Endothelial cell of umbilical vein (primary cell): ENCODE measurements around the gene SORCS2. TPM values are rescaled to one million over a fixed set of nuclear protein-coding genes. Genes with fewer than 3 reads are reported as not detected.

Experiments used
- BruUV-seq: library from RNA; stranded (reverse); fragments of 400-500 nt; replicated peaks from 2 replicates; lab custom pipeline; 2021; lab: Mats Ljungman, UMichigan
- CTCF ChIA-PET: fragments of 300-600, 350-600 bp; sonication (Branson Sonifier 250); formaldehyde crosslinking; loops from one replicate; lab custom pipeline; 2021; ENCODE audit warnings: antibody characterized with exemption, inconsistent platforms; lab: Charles Lee
- POLR2A ChIA-PET: fragments of 300-600, 350-600 bp; sonication (Branson Sonifier 250); formaldehyde crosslinking; loops from one replicate; lab custom pipeline; 2021; ENCODE audit warnings: antibody characterized with exemption, inconsistent platforms; lab: Charles Lee
- DNase-seq: peaks from one replicate; pipeline ENCODE4 v3.0.0-alpha.2; 2011; ENCODE audit warnings: low read depth, low spot score
- FAIRE-seq: peaks from 2 replicates; lab custom pipeline; 2011; peaks lifted over from hg19 to GRCh38; lab: Jason Lieb, UNC
- H2AFZ ChIP-seq: 2 replicates; pipeline ENCODE4 v1.6.0; 2012; ENCODE audit warnings: low read depth, low read length, control low read depth, inconsistent platforms
- H3K27ac ChIP-seq: 2 replicates; pipeline ENCODE4 v1.5.1; 2011; ENCODE audit warnings: low read depth, mild to moderate bottlenecking, control low read depth, low read length, moderate library complexity; ENCODE audit not compliant: insufficient read depth
- H3K27me3 ChIP-seq, 2 experiments: 2 replicates each; pipeline versions ENCODE4 v1.6.0 to v1.6.1; 2011; ENCODE audit warnings: low read length in 2 of 2, mixed read lengths in 1 of 2; ENCODE audit not compliant: control insufficient read depth in 2 of 2, insufficient read depth in 2 of 2
- H3K36me3 ChIP-seq, 2 experiments: 2 replicates in 1 of 2; 3 replicates in 1 of 2; pipeline ENCODE4 v1.5.1; 2011; ENCODE audit warnings: low read length in 2 of 2, mild to moderate bottlenecking in 1 of 2, moderate library complexity in 1 of 2; ENCODE audit not compliant: control insufficient read depth in 2 of 2, insufficient read depth in 2 of 2; ENCODE audit errors: extremely low read depth in 1 of 2
- H3K4me1 ChIP-seq: 3 replicates; pipeline ENCODE4 v1.5.1; 2011; ENCODE audit warnings: mild to moderate bottlenecking, low read length; ENCODE audit not compliant: control insufficient read depth, insufficient read depth; ENCODE audit errors: extremely low read depth
- H3K4me2 ChIP-seq: 2 replicates; pipeline ENCODE4 v1.6.1; 2011; ENCODE audit warnings: low read length, control low read depth, mixed read lengths; ENCODE audit not compliant: insufficient read depth
- H3K4me3 ChIP-seq, 3 experiments: fragments of 200-600 bp in 1 of 3; sonication (generic), shearing (Covaris generic) in 1 of 3; replicated peaks in 1 of 3; 2 replicates each; pipeline ENCODE4 v1.5.1; 2011 to 2016; ENCODE audit warnings: control low read depth in 3 of 3, low read length in 3 of 3, mild to moderate bottlenecking in 2 of 3, inconsistent platforms in 1 of 3, low read depth in 1 of 3, moderate library complexity in 1 of 3; ENCODE audit not compliant: insufficient read depth in 1 of 3
- H3K79me2 ChIP-seq: 2 replicates; pipeline ENCODE4 v1.6.0; 2012; ENCODE audit warnings: low read length, inconsistent platforms; ENCODE audit not compliant: control insufficient read depth, insufficient read depth
- H3K9ac ChIP-seq: replicated peaks from 2 replicates; pipeline ENCODE3; 2011; ENCODE audit warnings: low read length, control low read depth; ENCODE audit not compliant: insufficient read depth; ENCODE audit errors: extremely low read depth
- H3K9me1 ChIP-seq: replicated peaks from 3 replicates; pipeline ENCODE4 v1.6.0; 2011; ENCODE audit warnings: mild to moderate bottlenecking, low read length; ENCODE audit not compliant: control insufficient read depth, insufficient read depth; ENCODE audit errors: extremely low read depth
- H3K9me3 ChIP-seq: replicated peaks from 2 replicates; pipeline ENCODE4 v1.5.1; 2012; ENCODE audit warnings: low read length, inconsistent platforms; ENCODE audit not compliant: control insufficient read depth, insufficient read depth
- H4K20me1 ChIP-seq: replicated peaks from 2 replicates; pipeline ENCODE3; 2011; ENCODE audit warnings: mild to moderate bottlenecking, low read length; ENCODE audit not compliant: control insufficient read depth, insufficient read depth; ENCODE audit errors: extremely low read depth
- CTCF ChIP-seq, 2 donors: IDR thresholded peaks; 1 replicate in 1 of 2; 2 replicates in 1 of 2; pipeline ENCODE4 v1.5.1; 2011; ENCODE audit warnings: low read length in 2 of 2, mild to moderate bottlenecking in 2 of 2, moderate library complexity in 2 of 2, control low read depth in 1 of 2, inconsistent platforms in 1 of 2, low read depth in 1 of 2; ENCODE audit not compliant: insufficient read depth in 1 of 2; ENCODE audit errors: extremely low read depth in 1 of 2
- EZH2 ChIP-seq: IDR thresholded peaks from 2 replicates; pipeline ENCODE4 v1.6.1; 2012; ENCODE audit warnings: borderline replicate concordance, low read depth, mild to moderate bottlenecking, moderate library complexity, low read length, inconsistent platforms; ENCODE audit not compliant: severe bottlenecking
- FOS ChIP-seq: IDR thresholded peaks from 2 replicates; pipeline ENCODE4 v1.6.1; 2011; ENCODE audit warnings: mild to moderate bottlenecking, low read length, moderate library complexity, borderline replicate concordance; ENCODE audit not compliant: insufficient read depth
- GATA2 ChIP-seq: IDR thresholded peaks from 2 replicates; pipeline ENCODE4 v1.7.0; 2011; ENCODE audit warnings: low read depth, mild to moderate bottlenecking, moderate library complexity, mixed read lengths, low read length; ENCODE audit not compliant: insufficient read length, insufficient read depth
- JUN ChIP-seq: IDR thresholded peaks from 2 replicates; pipeline ENCODE4 v1.6.1; 2011; ENCODE audit warnings: borderline replicate concordance, low read depth; ENCODE audit not compliant: insufficient read length, insufficient read depth
- MAX ChIP-seq: IDR thresholded peaks from 2 replicates; pipeline ENCODE4 v1.6.1; 2011; ENCODE audit not compliant: insufficient read depth, insufficient read length
- MYC ChIP-seq: IDR thresholded peaks from one replicate; pipeline ENCODE4 v1.6.1; 2011; ENCODE audit warnings: mild to moderate bottlenecking, low read depth, low read length
- POLR2A ChIP-seq: IDR thresholded peaks from 2 replicates; pipeline ENCODE4 v1.6.1; 2012; ENCODE audit warnings: low read depth, mild to moderate bottlenecking, control low read depth, low read length
- POLR2AphosphoS5 ChIP-seq: IDR thresholded peaks from 2 replicates; pipeline ENCODE4 v1.6.1; 2012; ENCODE audit warnings: low read depth, mild to moderate bottlenecking, control low read depth, low read length, moderate library complexity; ENCODE audit not compliant: insufficient read depth
- dilution Hi-C: fragments of 300-500 bp; cut with MboI; formaldehyde crosslinking; loops from one replicate; pipeline ENCODE4 v1.15.0; 2019; ENCODE audit warnings: low sequenced_read_pairs; ENCODE audit not compliant: extremely low pct_ligation_motif_present
- intact Hi-C: fragments of 100-400 bp; cut with micrococcal nuclease; formaldehyde crosslinking; loops from one replicate; pipeline ENCODE4 v1.10.0; 2022
- polyA plus RNA-seq, 4 experiments: library from polyadenylated mRNA; depleted of rRNA in 3 of 4; stranded (reverse) in 3 of 4; unstranded in 1 of 4; fragments of >200 nt; gene quantifications; 2 replicates each; pipeline versions ENCODE4 v1.2.1 to v1.2.3, GENCODE V29; 2011 to 2012; ENCODE audit warnings: missing spikeins in 1 of 4
- total RNA-seq: library from RNA; stranded (reverse); gene quantifications from 2 replicates; pipeline ENCODE4 v1.2.3, GENCODE V29; 2021

SORCS2 gene
- total and polyA plus RNA-seq, 2 donors (not counting 3 experiments of a cell fraction or from before 2014, with no cell fraction given) = not detected

GRCh38 chr4:7414736-7415510 lies 222.6 kb downstream of the SORCS2 start:
- H3K4me3 ChIP-seq = no peak overlapping the region
- H3K4me1 ChIP-seq = no peaks in the 10 kb centered on the region
- FAIRE-seq = no peak
- TF ChIP-seq POLR2AphosphoS5 (no peak), CTCF (IDR thresholded peaks at IDR 0.05; ENCODE audit: extremely low read depth in 1 of 2, insufficient read depth in 1 of 2, low read depth in 1 of 2, low read length in 2 of 2) (no peak), EZH2 (no peak), POLR2A (no peak), MYC (no peak), GATA2 (no peak), FOS (no peak), JUN (no peak), MAX (no peak)
- no peak for DNase-seq
- H3K27me3 ChIP-seq = no peaks in the 10 kb centered on the region
- no peaks in the 10 kb centered on the region for H3K36me3 ChIP-seq
- no peaks in the 10 kb centered on the region for H3K9me1 ChIP-seq
- no peak overlapping the region for H3K27ac ChIP-seq
- no peaks in the 10 kb centered on the region for H4K20me1 ChIP-seq
- intact Hi-C loops (no loop called here), dilution Hi-C loops (no loop called here)
- no peaks in the 10 kb centered on the region for H3K9me3 ChIP-seq
- POLR2A ChIA-PET = no interaction called here
- H3K9ac ChIP-seq = no peak overlapping the region
- H2AFZ ChIP-seq = no peak overlapping the region
- no peaks in the 10 kb centered on the region for H3K79me2 ChIP-seq
- CTCF ChIA-PET = no interaction called here
- no TSS peak for BruUV-seq
- H3K4me2 ChIP-seq = no peak overlapping the region
